C4-2B (cell line): ENCODE data around the gene MUC6.

Source experiments
- ZFX ChIP-seq: fragments of 450-650 bp; IDR thresholded peaks from 2 replicates; pipeline ENCODE4 v1.6.1; 2017
- TF ChIP-seq, protein P1 (sequence below): fragments of 450-650 bp; conservative IDR thresholded peaks from 2 replicates; pipeline ENCODE4 v1.5.1; 2017; ENCODE audit warnings: mild to moderate bottlenecking

DNA sequence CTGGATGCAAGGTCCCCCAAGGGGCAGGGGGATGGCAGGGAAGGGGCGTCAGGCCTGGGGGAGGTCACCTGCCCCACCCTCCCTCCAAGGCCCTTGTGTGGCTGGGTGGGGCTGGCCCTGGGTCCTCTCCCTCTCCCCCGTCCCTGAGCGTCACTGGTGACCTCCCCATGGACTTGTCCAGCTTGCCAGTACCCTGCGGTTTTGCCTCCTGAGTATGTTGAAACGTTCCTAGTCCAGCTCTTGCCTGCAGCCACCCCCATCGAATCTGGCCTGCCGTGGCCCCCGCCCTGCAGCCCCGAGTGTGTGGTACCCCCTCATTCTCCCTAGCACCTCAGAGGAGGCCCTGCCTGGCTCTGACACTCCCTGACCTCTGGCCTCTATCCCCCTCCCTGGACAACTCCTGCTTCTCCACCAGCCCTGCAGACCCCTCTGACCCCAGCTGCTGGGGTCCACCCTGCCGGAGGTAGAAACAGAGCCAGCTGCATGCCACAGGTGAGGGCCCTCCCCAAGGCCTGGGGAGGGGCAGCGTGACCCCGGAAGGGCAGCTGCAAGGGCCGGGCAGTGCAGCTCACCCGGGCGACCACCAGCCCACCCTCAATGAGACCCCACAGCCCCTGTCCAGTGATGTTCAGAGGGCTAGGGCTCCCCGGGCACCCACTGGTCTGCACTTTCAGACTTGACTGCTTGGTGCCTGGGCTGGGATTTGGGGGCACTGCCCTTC is 4.1 kb upstream of the MUC6 start:
- TF ChIP-seq, protein P1, sequence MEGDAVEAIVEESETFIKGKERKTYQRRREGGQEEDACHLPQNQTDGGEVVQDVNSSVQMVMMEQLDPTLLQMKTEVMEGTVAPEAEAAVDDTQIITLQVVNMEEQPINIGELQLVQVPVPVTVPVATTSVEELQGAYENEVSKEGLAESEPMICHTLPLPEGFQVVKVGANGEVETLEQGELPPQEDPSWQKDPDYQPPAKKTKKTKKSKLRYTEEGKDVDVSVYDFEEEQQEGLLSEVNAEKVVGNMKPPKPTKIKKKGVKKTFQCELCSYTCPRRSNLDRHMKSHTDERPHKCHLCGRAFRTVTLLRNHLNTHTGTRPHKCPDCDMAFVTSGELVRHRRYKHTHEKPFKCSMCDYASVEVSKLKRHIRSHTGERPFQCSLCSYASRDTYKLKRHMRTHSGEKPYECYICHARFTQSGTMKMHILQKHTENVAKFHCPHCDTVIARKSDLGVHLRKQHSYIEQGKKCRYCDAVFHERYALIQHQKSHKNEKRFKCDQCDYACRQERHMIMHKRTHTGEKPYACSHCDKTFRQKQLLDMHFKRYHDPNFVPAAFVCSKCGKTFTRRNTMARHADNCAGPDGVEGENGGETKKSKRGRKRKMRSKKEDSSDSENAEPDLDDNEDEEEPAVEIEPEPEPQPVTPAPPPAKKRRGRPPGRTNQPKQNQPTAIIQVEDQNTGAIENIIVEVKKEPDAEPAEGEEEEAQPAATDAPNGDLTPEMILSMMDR: no peak
- no peak for TF ChIP-seq ZFX
